Lower leg skin (tissue), 3 donors: ENCODE measurements around the gene CS.

ENCODE experiments used
- CTCF ChIP-seq, 3 donors: fragments of 450-650 bp; IDR thresholded peaks; one replicate each; pipeline ENCODE4 v1.5.1; 2016; ENCODE audit warnings: antibody characterized with exemption in 3 of 3, mild to moderate bottlenecking in 3 of 3, moderate library complexity in 2 of 3
- POLR2A ChIP-seq, 2 donors: fragments of 450-650 bp; IDR thresholded peaks; one replicate each; pipeline ENCODE4 v1.6.1; 2016 to 2017; ENCODE audit warnings: antibody characterized with exemption in 2 of 2, mild to moderate bottlenecking in 1 of 2, moderate library complexity in 1 of 2

GRCh38 chr12:56332512-56333196 is 32.5 kb upstream of the CS start:
- TF ChIP-seq POLR2A (IDR thresholded peaks at IDR 0.05) = no peak
- no peak for TF ChIP-seq CTCF (IDR thresholded peaks at IDR 0.05)
